ENCODE results near the gene SLC35F4.
A peak's percentile ranks its signal among the peaks of the same experiment; 100 is the strongest.
"Not testable (repeated sequence)": the region's sequence is repeated elsewhere in the genome, so short reads cannot be mapped to it uniquely, and the experiment has no call there.

Gene SLC35F4

GRCh38 chr14:57866199-57866705 is 360 bp upstream of the SLC35F4 start:
- Histone ChIP-seq H3K4me1 (ENCODE audit: insufficient read depth, insufficient read length) (peaks cover 4% of the 10 kb centered on the region), H3K9ac (ENCODE audit: insufficient read length, low read depth) (no peak overlapping the region), H3K36me3 (ENCODE audit: insufficient read depth, insufficient read length, low read length) (no peaks in the 10 kb centered on the region), H3K4me3 (ENCODE audit: insufficient read length, low read depth) (no peak overlapping the region), H3K9me3 (ENCODE audit: insufficient read depth, low read length) (no peaks in the 10 kb centered on the region), H3K27me3 (ENCODE audit: insufficient read depth, insufficient read length) (peaks cover 48% of the 10 kb centered on the region)
- no peak for TF ChIP-seq ZNF274 (IDR thresholded peaks at IDR 0.05; ENCODE audit: low read depth, low read length)
- no peak for TF ChIP-seq YY1 (IDR thresholded peaks at IDR 0.05; ENCODE audit: insufficient read depth, insufficient read length)
- no peak for TF ChIP-seq SUZ12 (IDR thresholded peaks at IDR 0.05; ENCODE audit: extremely low read depth, insufficient read depth, insufficient read length)
- no peak for DNase-seq (ENCODE audit: low read depth, low spot score)

GRCh38 chr14:57865066-57865402 is 858 bp downstream of the SLC35F4 start:
- no peaks in the 10 kb centered on the region for H3K36me3 ChIP-seq (ENCODE audit: insufficient read depth, insufficient read length, low read length)
- no peaks in the 10 kb centered on the region for H3K9me3 ChIP-seq (ENCODE audit: insufficient read depth, low read length)
- H3K9ac ChIP-seq (ENCODE audit: insufficient read length, low read depth) = no peak overlapping the region
- no peak for TF ChIP-seq SUZ12 (IDR thresholded peaks at IDR 0.05; ENCODE audit: extremely low read depth, insufficient read depth, insufficient read length)
- no peak for TF ChIP-seq YY1 (IDR thresholded peaks at IDR 0.05; ENCODE audit: insufficient read depth, insufficient read length)
- TF ChIP-seq ZNF274 (IDR thresholded peaks at IDR 0.05; ENCODE audit: low read depth, low read length) = no peak
- H3K4me3 ChIP-seq (ENCODE audit: insufficient read length, low read depth) = peak overlapping the region; percentile 32
- peaks cover 4% of the 10 kb centered on the region for H3K4me1 ChIP-seq (ENCODE audit: insufficient read depth, insufficient read length)
- no peak for DNase-seq (ENCODE audit: low read depth, low spot score)
- H3K27me3 ChIP-seq (ENCODE audit: insufficient read depth, insufficient read length) = peaks cover 48% of the 10 kb centered on the region

GRCh38 chr14:57864659-57865058 is 1.2 kb downstream of the SLC35F4 start:
- H3K36me3 ChIP-seq (ENCODE audit: insufficient read depth, insufficient read length, low read length) = no peaks in the 10 kb centered on the region
- peaks cover 48% of the 10 kb centered on the region for H3K27me3 ChIP-seq (ENCODE audit: insufficient read depth, insufficient read length)
- DNase-seq (ENCODE audit: low read depth, low spot score) = no peak
- H3K9ac ChIP-seq (ENCODE audit: insufficient read length, low read depth) = no peak overlapping the region
- H3K4me3 ChIP-seq (ENCODE audit: insufficient read length, low read depth) = no peak overlapping the region
- no peaks in the 10 kb centered on the region for H3K9me3 ChIP-seq (ENCODE audit: insufficient read depth, low read length)
- H3K4me1 ChIP-seq (ENCODE audit: insufficient read depth, insufficient read length) = peaks cover 4% of the 10 kb centered on the region
- TF ChIP-seq ZNF274 (IDR thresholded peaks at IDR 0.05; ENCODE audit: low read depth, low read length) = no peak
- no peak for TF ChIP-seq YY1 (IDR thresholded peaks at IDR 0.05; ENCODE audit: insufficient read depth, insufficient read length)
- TF ChIP-seq SUZ12 (IDR thresholded peaks at IDR 0.05; ENCODE audit: extremely low read depth, insufficient read depth, insufficient read length) = no peak

GRCh38 chr14:57863471-57863870 is 2.4 kb downstream of the SLC35F4 start:
- no peak for DNase-seq (ENCODE audit: low read depth, low spot score)

GRCh38 chr14:57855666-57856065 is 10.2 kb downstream of the SLC35F4 start:
- H3K9me3 ChIP-seq (ENCODE audit: insufficient read depth, low read length); H3K4me3 ChIP-seq (ENCODE audit: insufficient read length, low read depth); H3K36me3 ChIP-seq (ENCODE audit: insufficient read depth, insufficient read length, low read length); H3K4me1 ChIP-seq (ENCODE audit: insufficient read depth, insufficient read length); DNase-seq (ENCODE audit: low read depth, low spot score); H3K27me3 ChIP-seq (ENCODE audit: insufficient read depth, insufficient read length); H3K9ac ChIP-seq (ENCODE audit: insufficient read length, low read depth): not testable (repeated sequence)

More at GRCh38 chr14:57863471-57863870, 2.4 kb downstream of the SLC35F4 start:
- TF ChIP-seq YY1 (IDR thresholded peaks at IDR 0.05; ENCODE audit: insufficient read depth, insufficient read length) (no peak), SUZ12 (IDR thresholded peaks at IDR 0.05; ENCODE audit: extremely low read depth, insufficient read depth, insufficient read length) (no peak), ZNF274 (IDR thresholded peaks at IDR 0.05; ENCODE audit: low read depth, low read length) (no peak)
- H3K27me3 ChIP-seq (ENCODE audit: insufficient read depth, insufficient read length) = peaks cover 48% of the 10 kb centered on the region
- no peak overlapping the region for H3K9ac ChIP-seq (ENCODE audit: insufficient read length, low read depth)
- H3K4me1 ChIP-seq (ENCODE audit: insufficient read depth, insufficient read length) = peaks cover 4% of the 10 kb centered on the region
- no peak overlapping the region for H3K4me3 ChIP-seq (ENCODE audit: insufficient read length, low read depth)
- no peaks in the 10 kb centered on the region for H3K9me3 ChIP-seq (ENCODE audit: insufficient read depth, low read length)
- H3K36me3 ChIP-seq (ENCODE audit: insufficient read depth, insufficient read length, low read length) = no peaks in the 10 kb centered on the region

- Histone ChIP-seq H3K9ac (ENCODE audit: insufficient read length, low read depth) (no peak overlapping the region), H3K36me3 (ENCODE audit: insufficient read depth, insufficient read length, low read length) (no peaks in the 10 kb centered on the region), H3K27me3 (ENCODE audit: insufficient read depth, insufficient read length) (no peaks in the 10 kb centered on the region), H3K4me3 (ENCODE audit: insufficient read length, low read depth) (no peak overlapping the region), H3K9me3 (ENCODE audit: insufficient read depth, low read length) (no peaks in the 10 kb centered on the region), H3K4me1 (ENCODE audit: insufficient read depth, insufficient read length) (no peaks in the 10 kb centered on the region)
- no peak for TF ChIP-seq YY1 (IDR thresholded peaks at IDR 0.05; ENCODE audit: insufficient read depth, insufficient read length)
- no peak for TF ChIP-seq SUZ12 (IDR thresholded peaks at IDR 0.05; ENCODE audit: extremely low read depth, insufficient read depth, insufficient read length)
- no peak for TF ChIP-seq ZNF274 (IDR thresholded peaks at IDR 0.05; ENCODE audit: low read depth, low read length)
- DNase-seq (ENCODE audit: low read depth, low spot score) = no peak
These were observed 11.3 kb downstream of the SLC35F4 start for GRCh38 chr14:57854571-57854970.

GRCh38 chr14:57851354-57851753 is 14.5 kb downstream of the SLC35F4 start:
- no peaks in the 10 kb centered on the region for H3K27me3 ChIP-seq (ENCODE audit: insufficient read depth, insufficient read length)
- no peaks in the 10 kb centered on the region for H3K9me3 ChIP-seq (ENCODE audit: insufficient read depth, low read length)
- no peak for TF ChIP-seq ZNF274 (IDR thresholded peaks at IDR 0.05; ENCODE audit: low read depth, low read length)
- no peak for TF ChIP-seq YY1 (IDR thresholded peaks at IDR 0.05; ENCODE audit: insufficient read depth, insufficient read length)
- no peak for TF ChIP-seq SUZ12 (IDR thresholded peaks at IDR 0.05; ENCODE audit: extremely low read depth, insufficient read depth, insufficient read length)
- no peaks in the 10 kb centered on the region for H3K36me3 ChIP-seq (ENCODE audit: insufficient read depth, insufficient read length, low read length)
- H3K9ac ChIP-seq (ENCODE audit: insufficient read length, low read depth) = no peak overlapping the region
- H3K4me3 ChIP-seq (ENCODE audit: insufficient read length, low read depth) = no peak overlapping the region
- H3K4me1 ChIP-seq (ENCODE audit: insufficient read depth, insufficient read length) = no peaks in the 10 kb centered on the region
- no peak for DNase-seq (ENCODE audit: low read depth, low spot score)

GRCh38 chr14:57848786-57849185 is 17.1 kb downstream of the SLC35F4 start:
- no peak overlapping the region for H3K9ac ChIP-seq (ENCODE audit: insufficient read length, low read depth)

More at GRCh38 chr14:57848786-57849185, 17.1 kb downstream of the SLC35F4 start:
- TF ChIP-seq ZNF274 (IDR thresholded peaks at IDR 0.05; ENCODE audit: low read depth, low read length) (no peak), YY1 (IDR thresholded peaks at IDR 0.05; ENCODE audit: insufficient read depth, insufficient read length) (no peak), SUZ12 (IDR thresholded peaks at IDR 0.05; ENCODE audit: extremely low read depth, insufficient read depth, insufficient read length) (no peak)
- H3K36me3 ChIP-seq (ENCODE audit: insufficient read depth, insufficient read length, low read length) = no peaks in the 10 kb centered on the region
- no peaks in the 10 kb centered on the region for H3K4me1 ChIP-seq (ENCODE audit: insufficient read depth, insufficient read length)
- no peak overlapping the region for H3K4me3 ChIP-seq (ENCODE audit: insufficient read length, low read depth)
- no peak for DNase-seq (ENCODE audit: low read depth, low spot score)
- no peaks in the 10 kb centered on the region for H3K9me3 ChIP-seq (ENCODE audit: insufficient read depth, low read length)
- no peaks in the 10 kb centered on the region for H3K27me3 ChIP-seq (ENCODE audit: insufficient read depth, insufficient read length)
